SK-N-SH treated with all-trans-retinoic acid at 6 μM for 48 hours (cell line): ENCODE results near the gene AFF1.

Source experiments
- ARNTL ChIP-seq: fragments of 450-650 bp; formaldehyde crosslinking; IDR thresholded peaks from 2 replicates; pipeline ENCODE4 v1.5.0; 2020; ENCODE audit warnings: low read depth, mild to moderate bottlenecking, moderate library complexity, borderline replicate concordance
- BACH2 ChIP-seq: fragments of 250-450 bp; sonication (Bioruptor Pico); IDR thresholded peaks from 2 replicates; pipeline ENCODE4 v1.9.0; 2021; ENCODE audit warnings: mild to moderate bottlenecking, borderline replicate concordance
- ISL1 ChIP-seq: fragments of 250-450 bp; sonication (Bioruptor Pico); IDR thresholded peaks from 2 replicates; pipeline ENCODE4 v2.1.2; 2022; ENCODE audit warnings: mild to moderate bottlenecking, moderate library complexity
- PATZ1 ChIP-seq: fragments of 250-450 bp; sonication (Bioruptor Pico); IDR thresholded peaks from 2 replicates; pipeline ENCODE4 v1.8.0; 2020; ENCODE audit warnings: mild to moderate bottlenecking, moderate library complexity, borderline replicate concordance
- PPARA ChIP-seq: fragments of 250-450 bp; sonication (Bioruptor Pico); IDR thresholded peaks from 2 replicates; pipeline ENCODE4 v1.5.0; 2020; ENCODE audit warnings: mild to moderate bottlenecking, borderline replicate concordance
- RARB ChIP-seq: fragments of 250-450 bp; sonication (Bioruptor Pico); IDR thresholded peaks from 2 replicates; pipeline ENCODE4 v1.8.0; 2021; ENCODE audit warnings: mild to moderate bottlenecking, moderate library complexity
- TCF4 ChIP-seq: fragments of 250-450 bp; sonication (Bioruptor Pico); IDR thresholded peaks from 2 replicates; pipeline ENCODE4 v1.8.0; 2021; ENCODE audit warnings: mild to moderate bottlenecking, moderate library complexity, borderline replicate concordance
- TSHZ2 ChIP-seq: fragments of 250-450 bp; sonication (Bioruptor Pico); IDR thresholded peaks from 2 replicates; pipeline ENCODE4 v1.5.0; 2020; ENCODE audit warnings: mild to moderate bottlenecking, moderate library complexity
- ZFP3 ChIP-seq: fragments of 250-450 bp; sonication (Bioruptor Pico); IDR thresholded peaks from 2 replicates; pipeline ENCODE4 v1.5.0; 2020; ENCODE audit warnings: mild to moderate bottlenecking, moderate library complexity
- ZFP30 ChIP-seq: fragments of 450-650 bp; formaldehyde crosslinking; IDR thresholded peaks from 2 replicates; pipeline ENCODE4 v1.5.0; 2022; ENCODE audit warnings: mild to moderate bottlenecking, moderate library complexity

- TF ChIP-seq ARNTL (no peak), PPARA (CRISPR knock-in tag) (no peak), ZFP3 (no peak), ISL1 (CRISPR knock-in tag) (no peak), TCF4 (CRISPR knock-in tag) (no peak), BACH2 (CRISPR knock-in tag) (no peak), TSHZ2 (CRISPR knock-in tag) (no peak), PATZ1 (CRISPR knock-in tag) (no peak), RARB (no peak), ZFP30 (CRISPR knock-in tag) (no peak)
Measured at GRCh38 chr4:87188932-87189331, 254.1 kb downstream of the AFF1 start.
